Ecto neural progenitor cell (in vitro differentiated cells): Measurements from ENCODE around the gene ZNF175.

Source experiments
- DNase-seq: peaks from one replicate; pipeline ENCODE4 v3.0.0-alpha.2; 2018; ENCODE audit warnings: low spot score

ZNF175 gene

DNA sequence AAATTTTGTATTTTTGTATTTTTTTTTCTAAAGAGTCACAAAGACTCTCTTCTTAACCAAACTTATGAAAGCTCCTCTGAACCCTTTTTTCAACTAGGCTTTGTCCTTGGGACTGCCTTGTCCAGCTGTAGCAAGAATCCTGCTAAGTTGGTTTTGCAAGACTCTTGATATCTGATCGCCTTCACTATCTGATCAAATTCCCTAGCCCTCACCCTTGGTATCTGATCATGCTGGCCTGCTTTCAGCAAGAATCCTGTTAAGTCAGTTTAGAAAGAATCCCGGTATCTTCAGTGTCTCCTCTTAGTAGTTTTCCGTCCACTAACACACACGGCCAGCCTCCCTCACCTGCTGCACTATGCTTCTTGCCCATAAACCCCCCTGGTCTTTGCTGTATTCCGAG is 61.0 kb downstream of the ZNF175 start:
- no peak for DNase-seq

DNA sequence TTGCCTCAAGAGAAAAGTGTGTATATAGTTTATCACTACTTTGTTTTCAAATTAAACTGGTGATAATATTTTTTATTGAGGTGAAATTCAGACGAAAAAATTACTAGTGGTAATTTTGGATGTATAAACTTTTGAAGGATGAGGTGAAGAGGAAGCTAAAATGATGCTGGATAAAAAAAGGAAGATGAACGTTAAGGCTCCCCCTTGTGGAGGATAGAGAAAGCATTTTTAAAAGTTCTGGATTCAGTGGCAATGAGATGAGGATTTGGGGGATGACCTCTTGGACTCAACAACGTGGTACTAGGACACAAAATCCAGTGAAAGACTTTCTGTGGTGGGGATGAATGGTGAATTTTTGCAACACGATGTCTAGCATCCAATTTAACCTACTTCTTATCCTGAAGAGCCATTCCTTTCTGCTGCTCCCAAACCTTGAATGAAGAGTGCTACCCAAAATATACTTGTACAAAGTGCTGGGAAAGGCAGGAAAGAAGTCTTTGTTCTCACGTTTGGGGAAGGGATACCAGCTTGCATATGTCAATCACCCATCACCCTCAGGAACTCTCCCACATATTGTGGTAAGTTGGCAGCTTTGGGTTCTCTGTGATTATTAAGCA is 66.4 kb downstream of the ZNF175 start:
- DNase-seq = no peak

DNA sequence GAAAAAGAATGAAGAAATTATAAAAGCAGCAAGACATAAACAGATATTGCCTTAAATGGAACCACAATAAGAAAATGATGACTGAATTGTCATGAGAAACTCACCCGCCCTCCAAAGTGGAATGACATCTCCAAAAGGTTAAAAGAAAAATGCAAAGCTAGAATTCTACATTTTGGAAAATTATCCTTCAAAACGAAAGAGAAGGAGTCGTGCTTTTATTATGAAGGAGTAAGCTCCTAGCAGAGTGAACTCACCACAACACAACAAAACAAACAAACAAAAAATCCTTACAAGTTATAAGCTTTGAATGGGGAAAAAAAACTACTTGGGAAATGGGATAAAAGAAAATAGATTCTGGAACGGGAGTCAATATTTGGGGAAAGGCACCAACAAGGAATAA is 68.8 kb downstream of the ZNF175 start:
- no peak for DNase-seq

DNA sequence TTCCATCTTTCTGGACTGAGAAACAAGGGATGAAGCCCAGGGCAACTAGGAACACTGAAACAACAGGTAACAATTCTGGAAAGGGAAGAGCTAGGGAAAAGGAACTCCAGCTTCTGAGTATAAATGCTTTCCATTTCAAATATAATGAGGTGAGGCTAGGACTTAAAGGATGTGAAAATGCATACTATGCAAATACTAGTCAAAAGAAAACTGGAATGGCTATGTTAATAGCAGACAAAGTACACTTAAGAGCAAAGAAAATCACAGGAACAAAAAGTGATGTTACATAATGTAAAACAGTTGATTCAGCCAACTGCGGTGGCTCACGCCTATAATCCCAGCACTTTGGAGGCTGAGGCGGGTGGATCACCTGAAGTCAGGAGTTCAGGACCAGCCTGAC is 69.3 kb downstream of the ZNF175 start:
- DNase-seq = no peak

DNA sequence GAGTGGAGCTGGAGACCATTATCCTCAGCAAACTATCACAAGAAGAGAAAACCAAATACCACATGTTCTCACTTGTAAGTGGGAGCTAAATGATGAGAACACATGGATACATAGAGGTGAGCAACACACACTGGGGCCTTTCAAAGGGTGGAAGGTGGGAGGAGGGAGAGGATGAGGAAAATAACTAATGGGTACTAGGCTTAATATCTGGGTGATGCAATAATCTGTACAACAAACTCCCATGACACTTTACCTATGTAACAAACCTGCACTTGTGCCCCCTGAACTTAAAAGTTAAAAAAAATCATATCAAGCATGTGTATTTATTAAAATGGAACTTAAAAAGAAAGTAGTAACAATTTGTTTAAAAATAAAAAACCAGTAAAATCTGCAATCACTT is 70.6 kb downstream of the ZNF175 start:
- no peak for DNase-seq
